HS-5 (cell line): ENCODE data around the gene PCYT2.

Experiments
- DNase-seq: peaks from one replicate; pipeline ENCODE4 v3.0.0-alpha.2; 2012; ENCODE audit warnings: low read depth

PCYT2 gene

GRCh38 chr17:81869221-81870130, 41.7 kb downstream of the PCYT2 start:
- DNase-seq = no peak

GRCh38 chr17:81868674-81869220, 42.5 kb downstream of the PCYT2 start:
- DNase-seq = no peak

- no peak for DNase-seq
Measured at GRCh38 chr17:81867991-81868673, 43.1 kb downstream of the PCYT2 start.

- DNase-seq = no peak
Measured at GRCh38 chr17:81867170-81867990, 43.8 kb downstream of the PCYT2 start.

GRCh38 chr17:81866440-81867169, 44.6 kb downstream of the PCYT2 start:
- no peak for DNase-seq

GRCh38 chr17:81865733-81866439, 45.3 kb downstream of the PCYT2 start:
- no peak for DNase-seq

GRCh38 chr17:81865358-81865732, 45.9 kb downstream of the PCYT2 start:
- no peak for DNase-seq

- no peak for DNase-seq
Measured at GRCh38 chr17:81863833-81864768, 47.1 kb downstream of the PCYT2 start.

- no peak for DNase-seq
Measured at GRCh38 chr17:81863123-81863675, 48.0 kb downstream of the PCYT2 start.

GRCh38 chr17:81860756-81861568, 50.2 kb downstream of the PCYT2 start:
- DNase-seq = peak; percentile 100

- DNase-seq = no peak
Measured at GRCh38 chr17:81859906-81860755, 51.1 kb downstream of the PCYT2 start, which contains the start of gene P4HB. P4HB (minus strand) TSS chr17:81860535; CDS start chr17:81860471, 64 bp downstream.

GRCh38 chr17:81858967-81859905, 52.0 kb downstream of the PCYT2 start:
- no peak for DNase-seq

GRCh38 chr17:81858170-81858966, 52.8 kb downstream of the PCYT2 start:
- no peak for DNase-seq

- no peak for DNase-seq
Measured at GRCh38 chr17:81854974-81855774, 56.0 kb downstream of the PCYT2 start.

- no peak for DNase-seq
Measured at GRCh38 chr17:81852237-81852636, 59.0 kb downstream of the PCYT2 start.
